Lung (tissue), 12 donors: Measurements from ENCODE around the gene CARMIL1. TPM values are rescaled to one million over a fixed set of nuclear protein-coding genes. Genes with fewer than 3 reads are reported as not detected.

Experiments
- ATAC-seq: fragments of 200-7000 bp; cut with Tn5 transposase; one replicate; pipeline ENCODE4 v1.9.1; 2020; ENCODE audit warnings: moderate number of reproducible peaks; ENCODE audit not compliant: insufficient read depth, low FRiP score
- DNase-seq, 3 donors: peaks; one replicate each; pipeline ENCODE4 v3.0.0-alpha.2; 2013 to 2017
- H3K27ac ChIP-seq, 2 donors: one replicate each; pipeline ENCODE4 v1.5.1; 2013; ENCODE audit warnings: mild to moderate bottlenecking in 2 of 2, moderate library complexity in 2 of 2, control low read depth in 1 of 2, inconsistent platforms in 1 of 2, low read depth in 1 of 2, low read length in 1 of 2
- H3K27me3 ChIP-seq, 3 donors: one replicate each; pipeline ENCODE4 v1.5.1; 2013; ENCODE audit warnings: low read length in 2 of 3; ENCODE audit not compliant: control insufficient read depth in 3 of 3, insufficient read depth in 3 of 3
- H3K36me3 ChIP-seq, 4 donors: one replicate each; pipeline ENCODE4 v1.5.1; 2013; ENCODE audit warnings: low read length in 4 of 4, mild to moderate bottlenecking in 1 of 4, moderate library complexity in 1 of 4; ENCODE audit not compliant: control insufficient read depth in 4 of 4, insufficient read depth in 4 of 4
- H3K4me1 ChIP-seq, 5 donors: one replicate each; pipeline ENCODE4 v1.5.1; 2013; ENCODE audit warnings: low read length in 5 of 5, mild to moderate bottlenecking in 2 of 5, moderate library complexity in 1 of 5; ENCODE audit not compliant: control insufficient read depth in 5 of 5, insufficient read depth in 5 of 5
- H3K4me3 ChIP-seq: one replicate; pipeline ENCODE4 v1.5.1; 2013; ENCODE audit warnings: mild to moderate bottlenecking, control low read depth, moderate library complexity
- H3K9ac ChIP-seq, 2 donors: one replicate each; pipeline ENCODE4 v1.5.1; 2013; ENCODE audit warnings: low read length in 2 of 2, control low read depth in 1 of 2; ENCODE audit not compliant: insufficient read depth in 1 of 2
- H3K9me3 ChIP-seq, 4 donors: one replicate each; pipeline ENCODE4 v1.5.1; 2013; ENCODE audit warnings: low read length in 3 of 4, mild to moderate bottlenecking in 1 of 4, moderate library complexity in 1 of 4; ENCODE audit not compliant: control insufficient read depth in 4 of 4, insufficient read depth in 3 of 4
- CTCF ChIP-seq: IDR thresholded peaks from 2 replicates; pipeline ENCODE4 v1.5.1; 2012; ENCODE audit warnings: mild to moderate bottlenecking; ENCODE audit errors: control extremely low read depth, extremely low read depth
- WGBS, 2 donors: extraction: QIAGEN DNeasy Blood & Tissue Kit; methylation state at CpG; one replicate each; pipeline ENCODE4 v1.1.7; 2013; 5-methylcytosine and 5-hydroxymethylcytosine counted together
- polyA plus RNA-seq, 2 donors: library from polyadenylated mRNA; stranded (reverse); fragments of 200-250 nt; gene quantifications; one replicate each; pipeline ENCODE4 v1.2.1, GENCODE V29; 2013
- total RNA-seq, 2 donors: library from RNA; depleted of rRNA in 1 of 2; stranded (reverse); fragments of >200 nt in 1 of 2; gene quantifications; one replicate each; pipeline ENCODE4 v1.2.1, GENCODE V29; 2014 to 2021
- donor health status: control.
- donor health status: control.
- donor health status: Bipolar disorder and iron deficiency.
- donor health status: healthy.
- donor health status: DM: yes; HTN: yes; CAD: no.

Gene CARMIL1
- total and polyA plus RNA-seq, 4 donors = 8.0 to 38.3 (median 34.9) TPM

- no peak overlapping the region for H3K9ac ChIP-seq
- no peaks in the 10 kb centered on the region for H3K27me3 ChIP-seq
- no peak overlapping the region for H3K4me3 ChIP-seq
- H3K4me1 ChIP-seq = no peaks in the 10 kb centered on the region
- TF ChIP-seq CTCF = no peak
- ATAC-seq (no peak), DNase-seq (no peak)
- WGBS, 2 donors = 82 to 93% methylated on average over 1 of the region's 1 CpG
- no peak overlapping the region for H3K27ac ChIP-seq
- H3K9me3 ChIP-seq = peaks cover 0 to 2% (median 0%) of the 10 kb centered on the region in 4 donors
- no peaks in the 10 kb centered on the region for H3K36me3 ChIP-seq
Measured at GRCh38 chr6:25233226-25233625, 45.9 kb upstream of the CARMIL1 start.

- Histone ChIP-seq H3K9ac (no peak overlapping the region), H3K4me3 (no peak overlapping the region), H3K4me1 (no peaks in the 10 kb centered on the region), H3K36me3 (no peaks in the 10 kb centered on the region), H3K9me3 (peaks cover 0 to 2% (median 0%) of the 10 kb centered on the region in 4 donors), H3K27me3 (no peaks in the 10 kb centered on the region), H3K27ac (no peak overlapping the region)
- no peak for TF ChIP-seq CTCF
- 85 to 94% methylated on average over 3 of the region's 3 CpGs for WGBS, 2 donors
- ATAC-seq (no peak), DNase-seq (no peak)
Measured at GRCh38 chr6:25237579-25237978, 41.6 kb upstream of the CARMIL1 start.

- Histone ChIP-seq H3K9ac (no peak overlapping the region), H3K36me3 (no peaks in the 10 kb centered on the region), H3K4me1 (no peaks in the 10 kb centered on the region), H3K27me3 (no peaks in the 10 kb centered on the region), H3K9me3 (peaks cover 0 to 2% (median 0%) of the 10 kb centered on the region in 4 donors), H3K27ac (no peak overlapping the region), H3K4me3 (no peak overlapping the region)
- DNase-seq (no peak), ATAC-seq (no peak)
- no peak for TF ChIP-seq CTCF
Measured at GRCh38 chr6:25239059-25239458, 40.1 kb upstream of the CARMIL1 start.

- Histone ChIP-seq H3K4me3 (no peak overlapping the region), H3K4me1 (no peaks in the 10 kb centered on the region), H3K27ac (no peak overlapping the region), H3K9ac (no peak overlapping the region), H3K36me3 (no peaks in the 10 kb centered on the region), H3K27me3 (no peaks in the 10 kb centered on the region), H3K9me3 (peaks cover 0 to 2% (median 0%) of the 10 kb centered on the region in 4 donors)
- no peak for ATAC-seq
- no peak for TF ChIP-seq CTCF
- DNase-seq = no peak
- 52 to 71% methylated on average over 1 of the region's 1 CpG for WGBS, 2 donors
Measured at GRCh38 chr6:25239498-25239897, 39.7 kb upstream of the CARMIL1 start.
